IMR-90 (cell line): Measurements from ENCODE around the gene SLC35C1. TPM values are rescaled to one million over a fixed set of nuclear protein-coding genes. Genes with fewer than 3 reads are reported as not detected.

ENCODE experiments used
- ATAC-seq: fragments of 200-7000 bp; cut with Tn5 transposase; 2 replicates; pipeline ENCODE4 v1.9.1; 2020; ENCODE audit warnings: low read depth, mild to moderate bottlenecking, moderate library complexity
- BruUV-seq: library from RNA; stranded (reverse); fragments of 400-500 nt; replicated peaks from 2 replicates; lab custom pipeline; 2021; lab: Mats Ljungman, UMichigan
- CTCF ChIA-PET: fragments of 300-600 bp; formaldehyde crosslinking; extraction: SDS; loops from one replicate; lab custom pipeline; 2021; ENCODE audit warnings: antibody characterized with exemption; lab: Yijun Ruan, JAX
- POLR2A ChIA-PET: fragments of 300-600 bp; sonication (Branson Sonifier 250); formaldehyde crosslinking; loops from one replicate; lab custom pipeline; 2022; ENCODE audit warnings: antibody characterized with exemption; ENCODE audit not compliant: unreplicated experiment; lab: Charles Lee
- DNase-seq: peaks from one replicate; pipeline ENCODE4 v3.0.0; 2013
- H2AFZ ChIP-seq: replicated peaks from 2 replicates; pipeline ENCODE3; 2013; ENCODE audit warnings: low read length, mild to moderate bottlenecking; ENCODE audit not compliant: poor library complexity
- H2AK5ac ChIP-seq: 2 replicates; pipeline ENCODE4 v1.6.1; 2013; ENCODE audit warnings: low read depth, low read length, inconsistent platforms
- H2AK9ac ChIP-seq: replicated peaks from 2 replicates; pipeline ENCODE3; 2013; ENCODE audit warnings: mild to moderate bottlenecking, low read depth, low read length, moderate library complexity; ENCODE audit not compliant: poor library complexity
- H2BK120ac ChIP-seq: 2 replicates; pipeline ENCODE4 v1.6.1; 2013; ENCODE audit warnings: low read depth, low read length, inconsistent platforms
- H2BK15ac ChIP-seq: 3 replicates; pipeline ENCODE4 v1.6.1; 2013; ENCODE audit warnings: low read depth, low read length, inconsistent platforms
- H2BK20ac ChIP-seq: 2 replicates; pipeline ENCODE4 v1.6.1; 2013; ENCODE audit warnings: low read depth, mild to moderate bottlenecking, inconsistent platforms, low read length, moderate library complexity
- H2BK5ac ChIP-seq: 2 replicates; pipeline ENCODE4 v1.6.1; 2013; ENCODE audit warnings: mild to moderate bottlenecking, low read depth, low read length, inconsistent platforms; ENCODE audit not compliant: poor library complexity, severe bottlenecking
- H3K14ac ChIP-seq: replicated peaks from 2 replicates; pipeline ENCODE4 v1.6.1; 2013; ENCODE audit warnings: low read depth, low read length, inconsistent platforms
- H3K18ac ChIP-seq: 2 replicates; pipeline ENCODE4 v1.6.1; 2013; ENCODE audit warnings: low read depth, low read length, control low read depth
- H3K23ac ChIP-seq: 2 replicates; pipeline ENCODE4 v1.6.1; 2013; ENCODE audit warnings: low read depth, low read length, inconsistent platforms
- H3K27ac ChIP-seq: 2 replicates; pipeline ENCODE4 v1.5.1; 2013; ENCODE audit warnings: mild to moderate bottlenecking, control low read depth, low read length; ENCODE audit not compliant: insufficient read depth
- H3K27me3 ChIP-seq: 2 replicates; pipeline ENCODE4 v1.6.1; 2013; ENCODE audit warnings: low read length; ENCODE audit not compliant: control insufficient read depth, insufficient read depth
- H3K36me3 ChIP-seq: 2 replicates; pipeline ENCODE4 v1.6.1; 2013; ENCODE audit warnings: low read length, mixed read lengths; ENCODE audit not compliant: control insufficient read depth, insufficient read depth
- H3K4ac ChIP-seq: 2 replicates; pipeline ENCODE4 v1.6.1; 2013; ENCODE audit warnings: low read depth, low read length, inconsistent platforms
- H3K4me1 ChIP-seq: 2 replicates; pipeline ENCODE4 v1.6.1; 2013; ENCODE audit warnings: low read length, mixed read lengths; ENCODE audit not compliant: control insufficient read depth, insufficient read depth
- H3K4me2 ChIP-seq: 2 replicates; pipeline ENCODE4 v1.6.1; 2013; ENCODE audit warnings: low read depth, mild to moderate bottlenecking, control low read depth, low read length, moderate library complexity
- H3K4me3 ChIP-seq: 2 replicates; pipeline ENCODE4 v1.5.1; 2013; ENCODE audit warnings: low read depth, mild to moderate bottlenecking, control low read depth, low read length, moderate library complexity; ENCODE audit not compliant: insufficient read depth
- H3K56ac ChIP-seq: 2 replicates; pipeline ENCODE4 v1.6.1; 2013; ENCODE audit warnings: low read length, inconsistent platforms; ENCODE audit not compliant: insufficient read depth; ENCODE audit errors: extremely low read depth
- H3K79me1 ChIP-seq, 2 experiments: 2 replicates each; pipeline ENCODE4 v1.6.1; 2013; ENCODE audit warnings: low read length in 2 of 2, inconsistent platforms in 1 of 2, low read depth in 1 of 2
- H3K9ac ChIP-seq: 2 replicates; pipeline ENCODE4 v1.6.1; 2013; ENCODE audit warnings: low read depth, low read length, control low read depth
- H3K9me1 ChIP-seq: 2 replicates; pipeline ENCODE4 v1.6.1; 2013; ENCODE audit warnings: low read length, inconsistent platforms; ENCODE audit not compliant: insufficient read depth
- H3K9me3 ChIP-seq: 2 replicates; pipeline ENCODE4 v1.6.1; 2013; ENCODE audit warnings: low read length; ENCODE audit not compliant: control insufficient read depth, insufficient read depth
- H4K20me1 ChIP-seq: 2 replicates; pipeline ENCODE4 v1.6.1; 2013; ENCODE audit warnings: low read length, inconsistent platforms; ENCODE audit not compliant: insufficient read depth
- H4K5ac ChIP-seq: 2 replicates; pipeline ENCODE4 v1.6.1; 2013; ENCODE audit warnings: mild to moderate bottlenecking, low read depth, low read length, control low read depth
- H4K8ac ChIP-seq, 2 experiments: 2 replicates each; pipeline ENCODE4 v1.6.1; 2013; ENCODE audit warnings: low read depth in 2 of 2, low read length in 2 of 2, control low read depth in 1 of 2, inconsistent platforms in 1 of 2
- H4K91ac ChIP-seq: 2 replicates; pipeline ENCODE4 v1.6.1; 2013; ENCODE audit warnings: low read depth, low read length, inconsistent platforms; ENCODE audit not compliant: insufficient read depth
- BHLHE40 ChIP-seq: fragments of 150-350 bp; IDR thresholded peaks from 2 replicates; pipeline ENCODE4 v1.6.1; 2016; ENCODE audit warnings: mild to moderate bottlenecking, low read depth, low read length
- CEBPB ChIP-seq: IDR thresholded peaks from 2 replicates; pipeline ENCODE4 v1.6.1; 2012; ENCODE audit warnings: low read depth, low read length, improper control_type of control experiment
- CTCF ChIP-seq: conservative IDR thresholded peaks from 2 replicates; pipeline ENCODE4 v1.5.1; 2012; ENCODE audit warnings: mild to moderate bottlenecking, low read depth, low read length, improper control_type of control experiment
- FOS ChIP-seq: fragments of 150-350 bp; IDR thresholded peaks from 2 replicates; pipeline ENCODE4 v1.6.1; 2016; ENCODE audit warnings: low read depth, low read length
- NFE2L2 ChIP-seq: fragments of 150-350 bp; IDR thresholded peaks from 2 replicates; pipeline ENCODE4 v1.6.1; 2016; ENCODE audit warnings: low read depth, mild to moderate bottlenecking, low read length
- POLR2A ChIP-seq: IDR thresholded peaks from 2 replicates; pipeline ENCODE4 v1.6.1; 2012; ENCODE audit warnings: mild to moderate bottlenecking, low read depth, low read length
- RCOR1 ChIP-seq: IDR thresholded peaks from 2 replicates; pipeline ENCODE4 v1.6.1; 2012; ENCODE audit warnings: mild to moderate bottlenecking, low read length, improper control_type of control experiment; ENCODE audit not compliant: insufficient replicate concordance
- RFX5 ChIP-seq: IDR thresholded peaks from 2 replicates; pipeline ENCODE4 v1.8.0; 2012; ENCODE audit warnings: low read depth, mild to moderate bottlenecking, low read length, moderate library complexity
- SMC3 ChIP-seq: fragments of 150-350 bp; IDR thresholded peaks from 2 replicates; pipeline ENCODE4 v1.6.1; 2016; ENCODE audit warnings: low read depth, mild to moderate bottlenecking, antibody characterized with exemption, low read length, moderate library complexity
- WGBS, 2 experiments: methylation state at CpG; one replicate each; pipeline versions ENCODE4 v1.1.5 to v1.1.7; 2013; ENCODE audit warnings: missing lambda C conversion rate in 2 of 2; ENCODE audit not compliant: insufficient read length in 1 of 2; ENCODE audit errors: extremely low coverage in 2 of 2; 5-methylcytosine and 5-hydroxymethylcytosine counted together
- dilution Hi-C: fragments of 300-500 bp; cut with HindIII; formaldehyde crosslinking; loops from one replicate; pipeline ENCODE4 v1.14.3; 2018; ENCODE audit warnings: low sequenced_read_pairs; ENCODE audit not compliant: unreplicated experiment
- in situ Hi-C: fragments of 300-500 bp; cut with MboI; formaldehyde crosslinking; loops from 3 replicates; pipeline ENCODE4 v1.14.3; 2019; ENCODE audit warnings: low sequenced_read_pairs, inconsistent platforms, mixed read lengths
- intact Hi-C: fragments of 100-400 bp; cut with micrococcal nuclease; formaldehyde crosslinking; loops from 2 replicates; pipeline ENCODE4 v1.10.0; 2022
- polyA plus RNA-seq, 3 experiments: library from polyadenylated mRNA; depleted of rRNA; stranded (reverse); fragments of >200 nt; gene quantifications; 2 replicates each; pipeline ENCODE4 v1.2.3, GENCODE V29; 2012; ENCODE audit warnings: low replicate concordance in 1 of 3
- total RNA-seq: library from RNA; depleted of rRNA; stranded (reverse); fragments of >200 nt; gene quantifications from 2 replicates; pipeline ENCODE4 v1.2.3, GENCODE V29; 2012
- TF ChIP-seq, protein P1 (sequence below): fragments of 150-350 bp; IDR thresholded peaks from 2 replicates; pipeline ENCODE4 v1.6.1; 2016; ENCODE audit warnings: low read depth, mild to moderate bottlenecking, low read length, moderate library complexity, borderline replicate concordance

The SLC35C1 gene
- total and polyA plus RNA-seq, 2 of the 4 experiments (the other 2 are of a cell fraction): 4.3 to 27.1 TPM

DNA sequence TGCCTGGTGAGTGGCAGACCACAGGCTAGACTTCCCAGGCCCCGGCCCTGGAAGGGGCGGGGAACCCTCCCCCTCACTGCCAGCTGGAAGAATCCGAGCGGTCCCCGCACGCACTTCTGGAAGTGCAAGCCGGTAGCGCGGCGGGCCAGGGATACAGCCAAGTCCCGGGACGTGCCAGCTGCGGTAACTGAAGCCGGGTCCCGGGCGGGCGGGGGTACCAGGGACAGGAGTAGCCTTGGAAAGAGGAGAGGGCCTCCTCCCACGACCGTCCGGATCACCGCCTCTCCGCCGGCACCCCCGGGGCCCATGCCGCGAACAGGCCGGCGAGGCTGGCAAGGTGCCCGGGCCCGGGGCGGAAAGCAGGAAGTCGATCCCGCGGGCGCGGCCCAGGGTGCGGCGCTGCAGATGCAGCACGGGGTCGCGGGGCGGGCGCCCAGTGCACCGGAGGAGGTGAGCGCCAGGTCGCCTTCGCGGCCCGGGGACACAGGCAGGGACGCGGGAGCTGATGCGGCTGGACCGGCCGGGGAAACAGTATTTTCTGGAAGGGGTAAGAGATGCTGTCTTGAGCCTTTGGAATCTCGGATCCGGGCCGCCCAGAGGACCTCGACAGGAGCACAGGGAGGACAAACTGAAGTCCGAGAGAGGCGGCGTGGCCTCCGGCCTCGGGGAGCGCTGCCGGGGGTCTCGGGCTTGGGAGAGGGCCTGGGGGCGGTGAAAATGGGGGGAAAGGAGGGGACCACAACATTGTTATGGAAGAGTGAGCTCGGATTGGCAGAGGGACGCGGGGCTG, 783 bp upstream of the SLC35C1 start (continued):
- TF ChIP-seq RFX5 (no peak), RCOR1 (no peak)

GRCh38 chr11:45805305-45806071, 539 bp downstream of the SLC35C1 start:
- Histone ChIP-seq H3K36me3 (peaks cover 18% of the 10 kb centered on the region), H3K9me1 (peaks cover 24% of the 10 kb centered on the region), H4K5ac (peak overlapping the region; percentile 90), H3K79me1 (peaks cover 40 to 49% of the 10 kb centered on the region in 2 experiments), H2BK5ac (peak overlapping the region; percentile 85), H2AK5ac (peak overlapping the region; percentile 92), H3K4me2 (peak overlapping the region; percentile 96), H3K4me1 (peaks cover 20% of the 10 kb centered on the region), H4K20me1 (peaks cover 30% of the 10 kb centered on the region), H3K4ac (peak overlapping the region; percentile 94), H2BK15ac (peak overlapping the region; percentile 25; the same call in 1 of the 3 replicates), H2AFZ (peak overlapping the region; percentile 89), H3K18ac (peak overlapping the region; percentile 75), H3K9ac (peak overlapping the region; percentile 96), H2BK20ac (no peak overlapping the region), H3K23ac (peak overlapping the region; percentile 77), H3K27ac (peak overlapping the region; percentile 91), H4K8ac (peak overlapping the region; percentile 82 to 97), H3K4me3 (peak overlapping the region; percentile 87), H3K14ac (peak overlapping the region; percentile 95), H3K27me3 (no peaks in the 10 kb centered on the region; the same call in 1 of the 2 replicates), H3K56ac (peak overlapping the region; percentile 79), H3K9me3 (no peaks in the 10 kb centered on the region), H2BK120ac (peak overlapping the region; percentile 33), H4K91ac (peak overlapping the region; percentile 95), H2AK9ac (peak overlapping the region; percentile 97)
- POLR2A ChIA-PET: interaction anchor here (0.5 to 0.6 kb wide), 2 partner anchors 60 to 469 kb away, joined by 3 read pairs; no protein-coding TSS in a partner anchor
- DNase-seq: peak; percentile 78
- peak; percentile 33 for ATAC-seq
- dilution Hi-C loops: no loop called here
- 11% methylated on average over 12 of the region's 29 CpGs; no CpG with 5 or more reads in 1 of the 2 experiments for WGBS, 2 experiments
- CTCF ChIA-PET: no interaction called here
- in situ Hi-C loops: loop anchor here (25.0 kb wide), 1 partner anchor 1243 kb away; the partner anchor contains the start of gene CD82
- BruUV-seq: TSS peak; percentile 76
- intact Hi-C loops: no loop called here
- TF ChIP-seq POLR2A (no peak; the same call in 1 of the 2 replicates), BHLHE40 (0 out of 2 replicates have a peak, but pooled peaks have one; percentile 10), RCOR1 (no peak), CTCF (no peak), SMC3 (no peak), FOS (no peak), NFE2L2 (no peak), CEBPB (no peak)
- TF ChIP-seq, protein P1, sequence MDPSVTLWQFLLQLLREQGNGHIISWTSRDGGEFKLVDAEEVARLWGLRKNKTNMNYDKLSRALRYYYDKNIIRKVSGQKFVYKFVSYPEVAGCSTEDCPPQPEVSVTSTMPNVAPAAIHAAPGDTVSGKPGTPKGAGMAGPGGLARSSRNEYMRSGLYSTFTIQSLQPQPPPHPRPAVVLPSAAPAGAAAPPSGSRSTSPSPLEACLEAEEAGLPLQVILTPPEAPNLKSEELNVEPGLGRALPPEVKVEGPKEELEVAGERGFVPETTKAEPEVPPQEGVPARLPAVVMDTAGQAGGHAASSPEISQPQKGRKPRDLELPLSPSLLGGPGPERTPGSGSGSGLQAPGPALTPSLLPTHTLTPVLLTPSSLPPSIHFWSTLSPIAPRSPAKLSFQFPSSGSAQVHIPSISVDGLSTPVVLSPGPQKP: no peak
